ENCODE measurements around the gene IL1B. TPM values are rescaled to one million over a fixed set of nuclear protein-coding genes. Genes with fewer than 3 reads are reported as not detected.

The IL1B gene
- total RNA-seq, 6 experiments from 2014 or later = 1.3 to 7.7 (median 6.0) TPM

GRCh38 chr2:112829101-112829960 is 7.2 kb downstream of the IL1B start:
- Mint-ChIP-seq H3K36me3 (ENCODE audit: low read depth) (peaks cover 28% of the 10 kb centered on the region), H3K27ac (no peak overlapping the region)

GRCh38 chr2:112828251-112828691 is 8.3 kb downstream of the IL1B start:
- no peak overlapping the region for H3K27ac Mint-ChIP-seq
- H3K4me3 Mint-ChIP-seq = no peak overlapping the region
- no peaks in the 10 kb centered on the region for H3K9me3 Mint-ChIP-seq
- peaks cover 28% of the 10 kb centered on the region for H3K4me1 Mint-ChIP-seq (ENCODE audit: low read depth)
- no peak for TF ChIP-seq CTCF (IDR thresholded peaks at IDR 0.05)
- no peak for DNase-seq
- no peaks in the 10 kb centered on the region; the same call in 1 of the 2 replicates for H3K27me3 Mint-ChIP-seq (ENCODE audit: insufficient read depth)
- H3K36me3 Mint-ChIP-seq (ENCODE audit: low read depth) = peaks cover 29% of the 10 kb centered on the region

More at GRCh38 chr2:112829101-112829960, 7.2 kb downstream of the IL1B start:
- no peak for DNase-seq
- H3K9me3 Mint-ChIP-seq = no peaks in the 10 kb centered on the region
- peaks cover 29% of the 10 kb centered on the region for H3K4me1 Mint-ChIP-seq (ENCODE audit: low read depth)
- no peak overlapping the region for H3K4me3 Mint-ChIP-seq
- TF ChIP-seq CTCF (IDR thresholded peaks at IDR 0.05) = no peak
- no peaks in the 10 kb centered on the region; the same call in none of the 2 replicates for H3K27me3 Mint-ChIP-seq (ENCODE audit: insufficient read depth)

- H3K27ac Mint-ChIP-seq = no peak overlapping the region
- no peaks in the 10 kb centered on the region; the same call in 1 of the 2 replicates for H3K27me3 Mint-ChIP-seq (ENCODE audit: insufficient read depth)
- peaks cover 25% of the 10 kb centered on the region for H3K4me1 Mint-ChIP-seq (ENCODE audit: low read depth)
- DNase-seq = no peak
- no peak overlapping the region for H3K4me3 Mint-ChIP-seq
- no peaks in the 10 kb centered on the region for H3K9me3 Mint-ChIP-seq
- no peak for TF ChIP-seq CTCF (IDR thresholded peaks at IDR 0.05)
- H3K36me3 Mint-ChIP-seq (ENCODE audit: low read depth) = peaks cover 26% of the 10 kb centered on the region
These were observed 8.9 kb downstream of the IL1B start for GRCh38 chr2:112827604-112828185.

GRCh38 chr2:112827009-112827408 is 9.6 kb downstream of the IL1B start:
- Mint-ChIP-seq H3K36me3 (ENCODE audit: low read depth) (peaks cover 21% of the 10 kb centered on the region), H3K27me3 (ENCODE audit: insufficient read depth) (no peaks in the 10 kb centered on the region; the same call in 1 of the 2 replicates), H3K27ac (no peak overlapping the region), H3K9me3 (no peaks in the 10 kb centered on the region), H3K4me1 (ENCODE audit: low read depth) (peaks cover 25% of the 10 kb centered on the region), H3K4me3 (no peak overlapping the region)
- no peak for DNase-seq
- TF ChIP-seq CTCF (IDR thresholded peaks at IDR 0.05) = no peak

GRCh38 chr2:112825706-112826105 is 10.9 kb downstream of the IL1B start:
- DNase-seq = no peak
- Mint-ChIP-seq H3K36me3 (ENCODE audit: low read depth) (peaks cover 13% of the 10 kb centered on the region), H3K27me3 (ENCODE audit: insufficient read depth) (no peaks in the 10 kb centered on the region; the same call in 1 of the 2 replicates), H3K27ac (no peak overlapping the region), H3K4me3 (no peak overlapping the region), H3K9me3 (no peaks in the 10 kb centered on the region), H3K4me1 (ENCODE audit: low read depth) (peaks cover 33% of the 10 kb centered on the region)
- no peak for TF ChIP-seq CTCF (IDR thresholded peaks at IDR 0.05)

Measured in HFFc6 (cell line).